Esophagus squamous epithelium (tissue), 5 donors: ENCODE results near the gene LMNTD2. TPM values are rescaled to one million over a fixed set of nuclear protein-coding genes. Genes with fewer than 3 reads are reported as not detected.
A peak's percentile ranks its signal among the peaks of the same experiment; 100 is the strongest.

ENCODE experiments used
- DNase-seq: peaks from one replicate; lab custom pipeline; 2025; lab: John Stamatoyannopoulos, UW
- H3K27ac ChIP-seq, 4 donors: fragments of 200-600 bp; sonication (generic); one replicate each; pipeline ENCODE4 v1.5.1; 2016 to 2019; ENCODE audit warnings: mild to moderate bottlenecking in 1 of 4
- H3K27me3 ChIP-seq, 4 donors: fragments of 200-600 bp; sonication (generic); 1 replicate in 3 of 4; 2 replicates in 1 of 4; pipeline versions ENCODE4 v1.5.1 to v1.6.0; 2017 to 2021; ENCODE audit warnings: antibody characterized with exemption in 1 of 4
- H3K36me3 ChIP-seq, 3 donors: fragments of 200-600 bp; sonication (generic); one replicate each; pipeline ENCODE4 v1.5.1; 2016 to 2019
- H3K4me1 ChIP-seq, 3 donors: fragments of 200-600 bp; sonication (generic); one replicate each; pipeline ENCODE4 v1.5.1; 2017 to 2019
- H3K4me3 ChIP-seq, 4 donors: fragments of 200-600 bp; sonication (generic); 1 replicate in 3 of 4; 2 replicates in 1 of 4; pipeline ENCODE4 v1.5.1; 2016 to 2019; ENCODE audit warnings: mild to moderate bottlenecking in 2 of 4, moderate library complexity in 1 of 4
- H3K9me3 ChIP-seq, 3 donors: fragments of 200-600 bp; sonication (generic); one replicate each; pipeline ENCODE4 v1.5.1; 2016 to 2019
- POLR2A ChIP-seq, 4 donors: fragments of 450-650 bp; IDR thresholded peaks; one replicate each; pipeline ENCODE4 v1.6.1; 2017; ENCODE audit warnings: antibody characterized with exemption in 4 of 4, mild to moderate bottlenecking in 4 of 4, moderate library complexity in 3 of 4
- WGBS, 2 donors: methylation state at CpG; one replicate each; pipeline ENCODE4 v1.1.5; 2018; 5-methylcytosine and 5-hydroxymethylcytosine counted together
- intact Hi-C: fragments of 100-400 bp; cut with DNase I; formaldehyde crosslinking; loops from one replicate; pipeline ENCODE4 v1.15.0; 2022
- total RNA-seq, 4 donors: library from RNA; depleted of rRNA; stranded (reverse); fragments of >200 nt; gene quantifications; one replicate each; pipeline ENCODE4 v1.1.0, GENCODE V29; 2016
- TF ChIP-seq, protein P1 (sequence below), 6 experiments: fragments of 450-650 bp in 4 of 6; fragments of 200-600 bp in 2 of 6; sonication (generic) in 2 of 6; IDR thresholded peaks; one replicate each; pipeline ENCODE4 v1.5.1; 2016 to 2019; ENCODE audit warnings: antibody characterized with exemption in 6 of 6, mild to moderate bottlenecking in 4 of 6, moderate library complexity in 4 of 6
- donor health status: DM: yes; HTN: yes; CAD: no.

Gene LMNTD2
- total RNA-seq, 4 donors from 2014 or later = 2.1 to 4.6 (median 3.8) TPM

DNA sequence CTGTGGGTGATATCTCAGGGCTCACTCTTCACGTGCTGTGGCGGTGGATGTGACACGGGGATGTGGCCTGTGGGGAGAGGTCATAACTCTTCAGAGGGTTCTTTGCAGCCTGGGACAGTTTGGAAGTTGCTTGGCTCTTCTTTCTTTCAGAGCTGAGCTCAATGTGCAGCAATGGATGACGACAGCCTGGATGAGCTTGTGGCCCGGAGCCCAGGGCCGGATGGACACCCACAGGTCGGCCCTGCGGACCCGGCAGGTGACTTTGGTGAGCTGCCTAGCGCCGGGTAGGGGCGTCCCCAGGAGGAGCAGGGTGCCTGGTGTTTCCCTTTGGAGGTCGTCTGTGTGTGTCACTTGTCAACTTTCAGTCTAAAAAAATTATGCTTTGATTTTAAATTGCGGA lies 20.8 kb upstream of the LMNTD2 start:
- DNase-seq = no peak
- H3K4me3 ChIP-seq = no peak overlapping the region
- no peaks in the 10 kb centered on the region for H3K27me3 ChIP-seq
- peaks cover 32 to 48% (median 33%) of the 10 kb centered on the region in 3 donors for H3K4me1 ChIP-seq
- TF ChIP-seq, protein P1, sequence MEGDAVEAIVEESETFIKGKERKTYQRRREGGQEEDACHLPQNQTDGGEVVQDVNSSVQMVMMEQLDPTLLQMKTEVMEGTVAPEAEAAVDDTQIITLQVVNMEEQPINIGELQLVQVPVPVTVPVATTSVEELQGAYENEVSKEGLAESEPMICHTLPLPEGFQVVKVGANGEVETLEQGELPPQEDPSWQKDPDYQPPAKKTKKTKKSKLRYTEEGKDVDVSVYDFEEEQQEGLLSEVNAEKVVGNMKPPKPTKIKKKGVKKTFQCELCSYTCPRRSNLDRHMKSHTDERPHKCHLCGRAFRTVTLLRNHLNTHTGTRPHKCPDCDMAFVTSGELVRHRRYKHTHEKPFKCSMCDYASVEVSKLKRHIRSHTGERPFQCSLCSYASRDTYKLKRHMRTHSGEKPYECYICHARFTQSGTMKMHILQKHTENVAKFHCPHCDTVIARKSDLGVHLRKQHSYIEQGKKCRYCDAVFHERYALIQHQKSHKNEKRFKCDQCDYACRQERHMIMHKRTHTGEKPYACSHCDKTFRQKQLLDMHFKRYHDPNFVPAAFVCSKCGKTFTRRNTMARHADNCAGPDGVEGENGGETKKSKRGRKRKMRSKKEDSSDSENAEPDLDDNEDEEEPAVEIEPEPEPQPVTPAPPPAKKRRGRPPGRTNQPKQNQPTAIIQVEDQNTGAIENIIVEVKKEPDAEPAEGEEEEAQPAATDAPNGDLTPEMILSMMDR (IDR thresholded peaks at IDR 0.05) = no peak
- TF ChIP-seq POLR2A (IDR thresholded peaks at IDR 0.05) = no peak
- peaks cover 10 to 51% (median 40%) of the 10 kb centered on the region in 3 donors for H3K36me3 ChIP-seq
- 82 to 85% methylated on average over 9 of the region's 14 CpGs for WGBS, 2 donors
- intact Hi-C loops = no loop called here
- H3K9me3 ChIP-seq = no peaks in the 10 kb centered on the region
- H3K27ac ChIP-seq = no peak overlapping the region

- Histone ChIP-seq H3K36me3 (peaks cover 10 to 39% (median 31%) of the 10 kb centered on the region in 3 donors), H3K27ac (peak overlapping the region in 1 of 4 donors; percentile 99), H3K4me3 (no peak overlapping the region), H3K27me3 (peaks cover 0 to 3% (median 0%) of the 10 kb centered on the region in 4 donors), H3K9me3 (no peaks in the 10 kb centered on the region), H3K4me1 (peaks cover 34 to 54% (median 38%) of the 10 kb centered on the region in 3 donors)
- intact Hi-C loops = loop anchor here (5.0 kb wide), 1 partner anchor 32 kb away; no protein-coding TSS in a partner anchor
- 75 to 82% methylated on average over 11 to 13 of the region's 20 CpGs for WGBS, 2 donors
- DNase-seq = no peak
- TF ChIP-seq POLR2A (IDR thresholded peaks at IDR 0.05) = no peak
- TF ChIP-seq, protein P1 (IDR thresholded peaks at IDR 0.05) = no peak
Observed at GRCh38 chr11:579830-580601, 19.5 kb upstream of the LMNTD2 start.

DNA sequence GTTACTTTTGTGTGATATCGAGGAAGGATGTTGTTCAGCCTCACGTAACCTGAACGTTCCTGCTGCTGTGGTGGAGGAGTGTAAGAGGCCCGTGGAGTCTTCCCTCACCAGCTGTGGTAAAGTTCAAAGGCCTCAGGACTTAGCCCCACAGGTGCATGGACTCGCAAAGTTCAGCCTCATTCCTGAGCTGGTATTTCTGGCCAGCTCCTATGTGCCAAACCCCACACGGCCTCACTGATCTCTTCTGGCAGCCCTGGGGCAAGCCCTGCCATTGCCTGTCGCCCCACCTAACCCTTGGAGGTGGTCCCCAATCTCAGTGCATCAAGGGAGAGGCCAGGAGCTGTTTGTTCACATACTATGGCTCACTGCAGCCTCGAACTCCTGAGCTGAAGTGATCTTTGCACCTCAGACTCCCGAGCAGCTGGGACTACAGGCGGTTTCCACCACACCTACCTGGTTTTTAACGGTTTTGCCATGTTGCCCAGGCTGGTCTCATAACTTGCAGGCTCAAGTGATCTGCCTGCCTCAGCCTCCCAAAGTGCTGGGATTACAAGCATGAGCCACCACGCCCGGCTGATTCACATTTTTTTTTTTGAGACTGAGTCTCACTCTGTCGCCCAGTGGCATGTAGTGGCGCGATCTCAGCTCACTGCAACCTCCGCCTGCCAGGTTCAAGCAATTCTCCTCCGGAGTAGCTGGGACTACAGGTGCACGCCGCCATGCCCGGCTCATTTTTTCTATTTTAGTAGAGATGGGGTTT lies 17.9 kb upstream of the LMNTD2 start:
- no peak for DNase-seq
- H3K27ac ChIP-seq = peak overlapping the region; percentile 63 to 99 (median 95)
- TF ChIP-seq, protein P1 (IDR thresholded peaks at IDR 0.05) = no peak
- no peak for TF ChIP-seq POLR2A (IDR thresholded peaks at IDR 0.05)
- H3K4me3 ChIP-seq = peak overlapping the region in 2 of 4 donors; percentile 87 to 97
- H3K27me3 ChIP-seq = peaks cover 0 to 9% (median 0%) of the 10 kb centered on the region in 4 donors
- H3K4me1 ChIP-seq = peaks cover 41 to 64% (median 43%) of the 10 kb centered on the region in 3 donors
- no peaks in the 10 kb centered on the region for H3K9me3 ChIP-seq
- 32 to 57% methylated on average over 17 to 21 of the region's 21 CpGs for WGBS, 2 donors
- intact Hi-C loops = loop anchor here (5.0 kb wide), 1 partner anchor 34 kb away; no protein-coding TSS in a partner anchor
- H3K36me3 ChIP-seq = peaks cover 3 to 23% (median 19%) of the 10 kb centered on the region in 3 donors

DNA sequence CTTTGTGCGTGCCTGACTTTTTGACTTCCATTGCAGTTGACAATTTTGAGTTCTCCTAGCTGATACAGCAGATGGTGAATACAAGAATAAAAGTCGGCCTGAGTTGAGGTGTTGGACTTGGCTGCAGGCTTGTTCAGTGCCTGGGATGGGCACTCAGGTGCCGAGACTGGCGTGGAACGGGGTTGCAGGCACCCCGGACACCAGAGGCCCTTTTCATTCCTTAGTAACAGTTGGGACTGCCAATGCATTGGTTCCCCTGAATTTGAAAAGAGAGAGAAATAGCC lies 17.0 kb upstream of the LMNTD2 start:
- intact Hi-C loops = loop anchor here (5.0 kb wide), 1 partner anchor 35 kb away; no protein-coding TSS in a partner anchor
- no peaks in the 10 kb centered on the region for H3K9me3 ChIP-seq
- peak overlapping the region; percentile 73 to 97 (median 82) for H3K4me3 ChIP-seq
- no peak for TF ChIP-seq POLR2A (IDR thresholded peaks at IDR 0.05)
- TF ChIP-seq, protein P1 (IDR thresholded peaks at IDR 0.05) = no peak
- H3K27ac ChIP-seq = peak overlapping the region; percentile 94 to 99 (median 96)
- peaks cover 41 to 64% (median 43%) of the 10 kb centered on the region in 3 donors for H3K4me1 ChIP-seq
- DNase-seq = no peak
- peaks cover 0 to 14% (median 10%) of the 10 kb centered on the region in 3 donors for H3K36me3 ChIP-seq
- H3K27me3 ChIP-seq = peaks cover 0 to 9% (median 0%) of the 10 kb centered on the region in 4 donors
- 39 to 41% methylated on average over 6 of the region's 6 CpGs for WGBS, 2 donors
